Measurements from ENCODE around the gene MARS2.

MARS2 gene

GRCh38 chr2:197740200-197740599, 35.0 kb downstream of the MARS2 start:
- no peak overlapping the region for H3K9ac ChIP-seq (ENCODE audit: low read length in 2 of 2)
- H3K27me3 ChIP-seq (ENCODE audit: control insufficient read depth in 1 of 2, insufficient read depth in 2 of 2, low read length in 2 of 2): no peaks in the 10 kb centered on the region
- no peaks in the 10 kb centered on the region for H3K4me1 ChIP-seq (ENCODE audit: control insufficient read depth, insufficient read depth, low read length)
- no peaks in the 10 kb centered on the region for H3K36me3 ChIP-seq (ENCODE audit: control insufficient read depth in 2 of 2, insufficient read depth in 2 of 2, low read length in 2 of 2)
- H3K27ac ChIP-seq (ENCODE audit: low read length): no peak overlapping the region
- no peak overlapping the region for H3K4me3 ChIP-seq (ENCODE audit: low read length in 2 of 2)
- no peaks in the 10 kb centered on the region for H3K9me3 ChIP-seq (ENCODE audit: control insufficient read depth in 2 of 2, low read length in 2 of 2)
